Panc1 (cell line): ENCODE data around the gene MOG.

Experiments
- POLR2AphosphoS5 ChIP-seq: IDR thresholded peaks from 2 replicates; pipeline ENCODE4 v1.6.1; 2012; ENCODE audit warnings: mild to moderate bottlenecking, low read depth, low read length, moderate library complexity
- SIN3A ChIP-seq: IDR thresholded peaks from 2 replicates; pipeline ENCODE4 v1.6.1; 2012; ENCODE audit warnings: low read depth, mild to moderate bottlenecking, low read length, moderate library complexity, borderline replicate concordance; ENCODE audit not compliant: insufficient read depth
- TCF7L2 ChIP-seq: IDR thresholded peaks from 2 replicates; pipeline ENCODE4 v1.6.1; 2011; ENCODE audit warnings: mild to moderate bottlenecking, low read depth, low read length, inconsistent platforms
- TF ChIP-seq, protein P1 (sequence below): fragments of 450-650 bp; IDR thresholded peaks from 2 replicates; pipeline ENCODE4 v1.5.1; 2017; ENCODE audit warnings: mild to moderate bottlenecking
- TF ChIP-seq, protein P2 (sequence below), 2 experiments: IDR thresholded peaks; 2 replicates each; pipeline ENCODE4 v1.6.1; 2011 to 2012; ENCODE audit warnings: low read depth in 2 of 2, control low read depth in 1 of 2, low read length in 1 of 2, mild to moderate bottlenecking in 1 of 2, moderate library complexity in 1 of 2; ENCODE audit not compliant: insufficient read depth in 1 of 2

DNA sequence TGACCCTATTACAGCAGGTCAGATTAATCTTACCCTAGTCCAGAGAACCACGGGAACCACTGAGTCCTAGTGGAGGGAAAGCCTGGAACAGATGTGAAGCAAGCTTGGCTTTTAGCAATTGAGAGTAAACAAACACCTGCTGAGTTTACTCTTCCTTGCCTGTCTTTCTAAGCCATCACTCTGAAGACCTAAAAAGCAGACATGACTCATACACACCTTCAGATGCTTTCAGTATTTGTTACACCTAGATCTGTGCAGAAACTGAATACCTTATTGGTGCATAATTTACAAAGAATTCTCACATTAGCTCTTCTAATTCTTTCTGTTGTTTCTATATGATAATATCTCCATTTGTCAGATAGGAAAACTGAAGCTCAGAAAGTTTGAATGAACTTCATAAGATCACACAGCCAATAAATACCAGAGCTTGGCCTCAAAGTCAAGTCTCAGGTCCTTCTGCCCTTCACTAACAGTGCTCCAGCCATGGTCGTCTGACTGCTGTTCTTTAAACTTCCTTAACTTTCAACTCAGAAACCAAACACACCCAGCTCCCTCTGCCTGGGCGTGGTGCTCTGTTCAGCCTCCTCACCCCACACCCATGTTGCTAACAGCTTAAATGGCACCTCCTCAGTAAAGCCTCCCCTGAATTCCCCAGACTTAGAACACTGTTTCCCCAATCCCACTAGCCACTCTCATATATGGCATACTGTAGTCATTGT is 15.3 kb upstream of the MOG start:
- TF ChIP-seq, protein P1, sequence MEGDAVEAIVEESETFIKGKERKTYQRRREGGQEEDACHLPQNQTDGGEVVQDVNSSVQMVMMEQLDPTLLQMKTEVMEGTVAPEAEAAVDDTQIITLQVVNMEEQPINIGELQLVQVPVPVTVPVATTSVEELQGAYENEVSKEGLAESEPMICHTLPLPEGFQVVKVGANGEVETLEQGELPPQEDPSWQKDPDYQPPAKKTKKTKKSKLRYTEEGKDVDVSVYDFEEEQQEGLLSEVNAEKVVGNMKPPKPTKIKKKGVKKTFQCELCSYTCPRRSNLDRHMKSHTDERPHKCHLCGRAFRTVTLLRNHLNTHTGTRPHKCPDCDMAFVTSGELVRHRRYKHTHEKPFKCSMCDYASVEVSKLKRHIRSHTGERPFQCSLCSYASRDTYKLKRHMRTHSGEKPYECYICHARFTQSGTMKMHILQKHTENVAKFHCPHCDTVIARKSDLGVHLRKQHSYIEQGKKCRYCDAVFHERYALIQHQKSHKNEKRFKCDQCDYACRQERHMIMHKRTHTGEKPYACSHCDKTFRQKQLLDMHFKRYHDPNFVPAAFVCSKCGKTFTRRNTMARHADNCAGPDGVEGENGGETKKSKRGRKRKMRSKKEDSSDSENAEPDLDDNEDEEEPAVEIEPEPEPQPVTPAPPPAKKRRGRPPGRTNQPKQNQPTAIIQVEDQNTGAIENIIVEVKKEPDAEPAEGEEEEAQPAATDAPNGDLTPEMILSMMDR = no peak
- TF ChIP-seq, protein P2, sequence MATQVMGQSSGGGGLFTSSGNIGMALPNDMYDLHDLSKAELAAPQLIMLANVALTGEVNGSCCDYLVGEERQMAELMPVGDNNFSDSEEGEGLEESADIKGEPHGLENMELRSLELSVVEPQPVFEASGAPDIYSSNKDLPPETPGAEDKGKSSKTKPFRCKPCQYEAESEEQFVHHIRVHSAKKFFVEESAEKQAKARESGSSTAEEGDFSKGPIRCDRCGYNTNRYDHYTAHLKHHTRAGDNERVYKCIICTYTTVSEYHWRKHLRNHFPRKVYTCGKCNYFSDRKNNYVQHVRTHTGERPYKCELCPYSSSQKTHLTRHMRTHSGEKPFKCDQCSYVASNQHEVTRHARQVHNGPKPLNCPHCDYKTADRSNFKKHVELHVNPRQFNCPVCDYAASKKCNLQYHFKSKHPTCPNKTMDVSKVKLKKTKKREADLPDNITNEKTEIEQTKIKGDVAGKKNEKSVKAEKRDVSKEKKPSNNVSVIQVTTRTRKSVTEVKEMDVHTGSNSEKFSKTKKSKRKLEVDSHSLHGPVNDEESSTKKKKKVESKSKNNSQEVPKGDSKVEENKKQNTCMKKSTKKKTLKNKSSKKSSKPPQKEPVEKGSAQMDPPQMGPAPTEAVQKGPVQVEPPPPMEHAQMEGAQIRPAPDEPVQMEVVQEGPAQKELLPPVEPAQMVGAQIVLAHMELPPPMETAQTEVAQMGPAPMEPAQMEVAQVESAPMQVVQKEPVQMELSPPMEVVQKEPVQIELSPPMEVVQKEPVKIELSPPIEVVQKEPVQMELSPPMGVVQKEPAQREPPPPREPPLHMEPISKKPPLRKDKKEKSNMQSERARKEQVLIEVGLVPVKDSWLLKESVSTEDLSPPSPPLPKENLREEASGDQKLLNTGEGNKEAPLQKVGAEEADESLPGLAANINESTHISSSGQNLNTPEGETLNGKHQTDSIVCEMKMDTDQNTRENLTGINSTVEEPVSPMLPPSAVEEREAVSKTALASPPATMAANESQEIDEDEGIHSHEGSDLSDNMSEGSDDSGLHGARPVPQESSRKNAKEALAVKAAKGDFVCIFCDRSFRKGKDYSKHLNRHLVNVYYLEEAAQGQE (IDR thresholded peaks at IDR 0.05; ENCODE audit: insufficient read depth in 1 of 2, low read depth in 2 of 2, low read length in 1 of 2) = no peak
- TF ChIP-seq POLR2AphosphoS5 (no peak), SIN3A (no peak), TCF7L2 (no peak)
